ENCODE results near the gene KRT10.

GRCh38 chr17:40830085-40830776 is 7.8 kb upstream of the KRT10 start:
- no peak for TF ChIP-seq CTCF (IDR thresholded peaks at IDR 0.05)
- no peak for TF ChIP-seq POLR2A (IDR thresholded peaks at IDR 0.05)

Data from Peyer's patch (tissue), 4 donors.